Glutamatergic neuron (in vitro differentiated cells): ENCODE results near the gene EMILIN2. TPM values are rescaled to one million over a fixed set of nuclear protein-coding genes. Genes with fewer than 3 reads are reported as not detected.

ENCODE experiments used
- DNase-seq: peaks from one replicate; pipeline ENCODE4 v3.0.0; 2022
- H3K27ac Mint-ChIP-seq: one replicate; pipeline ENCODE4 v1.8.0; 2020; ENCODE audit warnings: mild to moderate bottlenecking, mixed read lengths, inconsistent platforms; ENCODE audit not compliant: unreplicated experiment
- H3K27me3 Mint-ChIP-seq: one replicate; pipeline ENCODE4 v1.8.0; 2020; ENCODE audit warnings: mild to moderate bottlenecking, moderate library complexity, mixed read lengths, inconsistent platforms; ENCODE audit not compliant: unreplicated experiment
- H3K36me3 Mint-ChIP-seq: one replicate; pipeline ENCODE4 v1.8.0; 2020; ENCODE audit warnings: mild to moderate bottlenecking, mixed read lengths, inconsistent platforms; ENCODE audit not compliant: unreplicated experiment
- H3K4me1 Mint-ChIP-seq: one replicate; pipeline ENCODE4 v1.8.0; 2020; ENCODE audit warnings: mild to moderate bottlenecking, low read depth, mixed read lengths, inconsistent platforms; ENCODE audit not compliant: unreplicated experiment
- H3K4me3 Mint-ChIP-seq: one replicate; pipeline ENCODE4 v1.8.0; 2020; ENCODE audit warnings: mild to moderate bottlenecking, mixed read lengths, inconsistent platforms; ENCODE audit not compliant: unreplicated experiment
- H3K9me3 Mint-ChIP-seq: one replicate; pipeline ENCODE4 v1.8.0; 2020; ENCODE audit warnings: mild to moderate bottlenecking, moderate library complexity, mixed read lengths, inconsistent platforms; ENCODE audit not compliant: unreplicated experiment
- CTCF ChIP-seq: fragments of 200-600 bp; sonication (generic); IDR thresholded peaks from one replicate; pipeline ENCODE4 v1.5.0; 2021; ENCODE audit not compliant: partially characterized antibody, unreplicated experiment
- total RNA-seq: library from RNA; stranded (reverse); fragmentation: NEBNext Ultra II Directional; extraction: Animal tissue kit (Norgen Biotek cat#: 25700); gene quantifications from one replicate; pipeline ENCODE4 v1.2.1, GENCODE V29; 2021; ENCODE audit not compliant: unreplicated experiment

EMILIN2 gene
- total RNA-seq, 1 donor from 2014 or later = 4.1 TPM

- Mint-ChIP-seq H3K27ac (no peak overlapping the region), H3K27me3 (peaks cover 13% of the 10 kb centered on the region), H3K4me1 (peaks cover 2% of the 10 kb centered on the region), H3K9me3 (peaks cover 8% of the 10 kb centered on the region), H3K36me3 (no peaks in the 10 kb centered on the region), H3K4me3 (peak overlapping the region; percentile 74)
- DNase-seq = peak; percentile 48
- TF ChIP-seq CTCF = no peak
These were observed 60.1 kb downstream of the EMILIN2 start for GRCh38 chr18:2906704-2907549.

- Mint-ChIP-seq H3K27me3 (peaks cover 13% of the 10 kb centered on the region), H3K27ac (no peak overlapping the region), H3K9me3 (peaks cover 8% of the 10 kb centered on the region), H3K36me3 (no peaks in the 10 kb centered on the region), H3K4me3 (peak overlapping the region; percentile 74), H3K4me1 (peaks cover 2% of the 10 kb centered on the region)
- no peak for TF ChIP-seq CTCF
- no peak for DNase-seq
These were observed 60.8 kb downstream of the EMILIN2 start for GRCh38 chr18:2907550-2908135.

GRCh38 chr18:2908166-2908945 lies 61.5 kb downstream of the EMILIN2 start:
- no peak overlapping the region for H3K27ac Mint-ChIP-seq
- peaks cover 8% of the 10 kb centered on the region for H3K9me3 Mint-ChIP-seq
- no peak for TF ChIP-seq CTCF

GRCh38 chr18:2908946-2909335 lies 62.1 kb downstream of the EMILIN2 start:
- Mint-ChIP-seq H3K27ac (no peak overlapping the region), H3K36me3 (no peaks in the 10 kb centered on the region), H3K27me3 (peaks cover 13% of the 10 kb centered on the region), H3K4me3 (no peak overlapping the region), H3K4me1 (peaks cover 9% of the 10 kb centered on the region), H3K9me3 (peaks cover 11% of the 10 kb centered on the region)
- no peak for TF ChIP-seq CTCF
- no peak for DNase-seq

More at GRCh38 chr18:2908166-2908945, 61.5 kb downstream of the EMILIN2 start:
- H3K27me3 Mint-ChIP-seq = peaks cover 13% of the 10 kb centered on the region
- peaks cover 5% of the 10 kb centered on the region for H3K4me1 Mint-ChIP-seq
- no peaks in the 10 kb centered on the region for H3K36me3 Mint-ChIP-seq
- H3K4me3 Mint-ChIP-seq = peak overlapping the region; percentile 31
- no peak for DNase-seq
